Measurements from ENCODE around the gene COL6A3.
"Not testable (repeated sequence)": the region's sequence is repeated elsewhere in the genome, so short reads cannot be mapped to it uniquely, and the experiment has no call there.

Gene COL6A3

GRCh38 chr2:237312021-237312755 lies 101.8 kb downstream of the COL6A3 start:
- no peak for DNase-seq

- DNase-seq: no peak
These were observed 103.3 kb downstream of the COL6A3 start for GRCh38 chr2:237310515-237311114.

GRCh38 chr2:237309416-237309815 lies 104.5 kb downstream of the COL6A3 start:
- no peak for DNase-seq

GRCh38 chr2:237309011-237309410 lies 105.0 kb downstream of the COL6A3 start:
- no peak for DNase-seq

GRCh38 chr2:237307474-237307873 lies 106.5 kb downstream of the COL6A3 start:
- DNase-seq: no peak

GRCh38 chr2:237306787-237307170 lies 107.2 kb downstream of the COL6A3 start:
- no peak for DNase-seq

- no peak for DNase-seq
These were observed 107.7 kb downstream of the COL6A3 start for GRCh38 chr2:237306083-237306786.

- no peak for DNase-seq
These were observed 108.4 kb downstream of the COL6A3 start for GRCh38 chr2:237305579-237305978.

GRCh38 chr2:237304763-237305514 lies 109.0 kb downstream of the COL6A3 start:
- no peak for DNase-seq

- DNase-seq: not testable (repeated sequence)
These were observed 110.7 kb downstream of the COL6A3 start for GRCh38 chr2:237303244-237303643.

- DNase-seq: no peak
These were observed 112.4 kb downstream of the COL6A3 start for GRCh38 chr2:237301595-237301994.

GRCh38 chr2:237300739-237301138 lies 113.2 kb downstream of the COL6A3 start:
- no peak for DNase-seq

- no peak for DNase-seq
These were observed 114.1 kb downstream of the COL6A3 start for GRCh38 chr2:237299906-237300305.

GRCh38 chr2:237298151-237299118 lies 115.5 kb downstream of the COL6A3 start:
- DNase-seq: no peak

- no peak for DNase-seq
These were observed 116.4 kb downstream of the COL6A3 start for GRCh38 chr2:237297421-237298150.

GRCh38 chr2:237296756-237297155 lies 117.2 kb downstream of the COL6A3 start:
- DNase-seq: no peak

- no peak for DNase-seq
These were observed 118.0 kb downstream of the COL6A3 start for GRCh38 chr2:237295889-237296480.

- DNase-seq: no peak
These were observed 119.5 kb downstream of the COL6A3 start for GRCh38 chr2:237294460-237294859.

- no peak for DNase-seq
These were observed 120.0 kb downstream of the COL6A3 start for GRCh38 chr2:237293978-237294377.

- DNase-seq: peak; percentile 59
These were observed 122.7 kb downstream of the COL6A3 start for GRCh38 chr2:237291138-237291792.

Data from stimulated activated CD4-positive, alpha-beta T cell treated with anti-CD3 and anti-CD28 coated beads, Interleukin-15, amount 100 ng/mL, for 24 hours (primary cell).